GM11168 (cell line): ENCODE measurements around the gene RNASE13.
"Not testable (repeated sequence)": the region's sequence is repeated elsewhere in the genome, so short reads cannot be mapped to it uniquely, and the experiment has no call there.

Experiments used
- in situ Hi-C: fragments of 300-500 bp; cut with MboI; formaldehyde crosslinking; loops from one replicate; pipeline ENCODE4 v1.12.0; 2022; ENCODE audit warnings: low sequenced_read_pairs; ENCODE audit not compliant: unreplicated experiment

RNASE13 gene

DNA sequence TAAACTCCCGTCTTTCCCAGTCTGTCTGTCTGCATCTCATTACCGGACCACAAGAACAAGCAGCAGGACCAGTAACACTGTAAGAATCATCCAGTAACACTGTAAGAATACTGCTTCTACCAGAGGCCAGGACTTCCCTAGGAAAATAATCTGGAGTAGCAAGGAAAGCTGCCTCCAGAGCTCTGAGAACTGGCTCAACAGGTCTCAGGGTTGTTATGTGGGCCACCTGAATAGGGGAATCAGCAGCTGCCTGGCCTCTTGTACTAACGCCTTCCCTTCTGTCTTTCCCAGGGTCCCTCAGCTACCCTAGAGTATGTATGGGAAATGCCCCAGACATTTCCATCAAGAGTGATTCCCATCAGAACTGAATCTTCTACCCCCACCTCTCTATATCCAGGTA is 36.5 kb downstream of the RNASE13 start:
- in situ Hi-C loops = loop anchor here (10.0 kb wide), 1 partner anchor 547 kb away; no protein-coding TSS in a partner anchor

DNA sequence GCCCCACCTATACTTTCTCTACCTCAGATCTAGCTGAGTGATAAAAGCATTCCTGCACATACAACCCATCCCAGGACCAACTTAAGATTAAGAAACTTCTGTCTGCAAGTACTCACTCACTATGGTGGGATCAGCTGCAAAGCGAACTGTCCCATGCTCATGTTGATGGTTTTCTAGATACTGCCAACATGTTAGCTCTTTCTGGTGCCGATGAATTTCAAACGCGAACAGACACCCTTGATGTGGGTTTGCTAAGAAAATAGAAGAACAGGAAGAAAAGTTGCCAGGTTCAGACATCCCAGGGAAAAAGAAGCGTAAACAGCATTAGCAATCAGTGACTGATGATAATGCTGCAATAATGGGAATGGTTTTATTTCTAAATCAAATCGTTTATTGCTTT is 37.0 kb downstream of the RNASE13 start:
- in situ Hi-C loops = loop anchor here (10.0 kb wide), 1 partner anchor 547 kb away; no protein-coding TSS in a partner anchor

GRCh38 chr14:20997115-20997514 is 37.5 kb downstream of the RNASE13 start:
- in situ Hi-C loops = loop anchor here (10.0 kb wide), 1 partner anchor 548 kb away; no protein-coding TSS in a partner anchor

DNA sequence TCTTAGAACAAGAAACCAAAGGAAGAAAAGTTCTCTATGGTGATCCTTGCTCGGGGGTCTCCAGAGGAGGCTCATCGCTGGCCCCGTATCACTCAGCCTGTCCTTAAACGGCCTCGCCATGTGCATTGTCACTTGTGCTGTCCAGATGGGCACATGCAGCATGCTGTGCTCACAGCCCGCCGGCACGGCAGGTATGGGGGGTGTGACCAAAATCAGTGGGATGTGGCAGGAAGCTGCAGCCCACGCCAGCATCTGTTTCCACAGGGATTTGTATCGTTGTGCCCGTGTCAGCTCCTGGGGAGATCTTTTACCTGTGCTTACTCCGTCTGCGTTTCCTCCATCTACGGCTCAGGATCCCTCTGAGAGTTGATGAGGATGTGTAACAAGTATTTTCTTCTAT is 38.1 kb downstream of the RNASE13 start:
- in situ Hi-C loops = loop anchor here (10.0 kb wide), 1 partner anchor 548 kb away; no protein-coding TSS in a partner anchor

- in situ Hi-C loops = loop anchor here (10.0 kb wide), 1 partner anchor 555 kb away; no protein-coding TSS in a partner anchor
Observed at GRCh38 chr14:20989787-20990600, 44.6 kb downstream of the RNASE13 start, which contains the start of gene METTL17. TSS of gene METTL17 (plus strand) at chr14:20989980. CDS start at chr14:20990003, 23 bp downstream.

- in situ Hi-C loops = no loop called here
Observed at GRCh38 chr14:20989471-20989786, 45.2 kb downstream of the RNASE13 start.

DNA sequence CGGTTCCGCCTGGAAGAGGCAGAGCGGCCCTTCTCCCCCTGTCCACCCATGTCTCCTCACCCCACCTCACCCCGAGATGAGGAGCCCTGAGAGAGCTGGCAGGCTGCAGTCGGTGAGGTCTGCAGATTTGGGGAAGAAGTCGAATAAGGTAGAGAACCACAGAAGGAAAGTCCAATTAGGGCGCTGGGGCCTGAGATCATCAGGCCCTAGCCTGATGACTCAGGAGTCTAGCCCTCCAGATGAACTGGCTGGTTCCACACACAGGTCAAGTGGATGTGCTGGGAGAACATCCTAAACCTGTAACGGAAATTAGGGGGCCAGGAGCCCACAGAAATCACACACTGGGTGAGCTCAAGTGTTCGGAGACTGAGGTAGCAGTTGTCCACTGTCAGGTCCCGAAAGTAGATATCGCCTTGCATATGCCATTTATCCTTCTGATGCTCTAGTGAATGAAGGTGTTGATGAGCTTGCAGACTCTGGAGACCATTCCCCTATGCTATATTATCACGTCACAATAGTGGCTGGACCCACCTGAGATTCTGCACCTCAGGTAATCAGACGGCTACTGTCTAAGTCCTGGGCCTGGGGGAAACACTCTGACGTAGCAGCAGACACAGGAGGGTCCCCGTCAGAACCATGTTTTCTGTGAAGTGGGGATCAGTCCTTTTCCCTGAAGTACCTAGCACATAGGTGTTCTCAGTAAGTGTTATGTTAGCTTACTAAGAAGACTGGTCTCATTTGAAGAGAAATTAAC is 45.7 kb downstream of the RNASE13 start:
- in situ Hi-C loops = no loop called here

- in situ Hi-C loops = no loop called here
Observed at GRCh38 chr14:20986811-20987210, 47.8 kb downstream of the RNASE13 start.

DNA sequence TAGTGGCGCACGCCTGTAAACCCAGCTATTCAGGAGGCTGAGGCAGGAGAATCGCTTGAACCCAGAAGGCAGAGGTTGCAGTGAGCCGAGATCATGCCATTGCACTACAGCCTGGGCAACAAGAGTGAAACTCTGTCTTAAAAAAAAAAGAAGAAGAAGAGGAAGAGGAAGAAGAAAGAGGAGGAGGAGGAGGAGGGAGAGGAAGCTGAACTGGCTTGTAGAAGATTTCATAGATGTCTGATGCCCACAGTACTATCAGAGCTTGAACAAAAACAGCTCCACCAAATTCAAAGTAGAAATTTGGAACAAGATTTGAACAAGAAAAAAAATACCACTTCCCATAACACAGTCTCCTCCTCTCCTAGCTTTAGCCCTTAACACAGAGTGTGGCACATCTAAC is 49.0 kb downstream of the RNASE13 start:
- in situ Hi-C loops = not testable (repeated sequence)
